ENCODE measurements around the gene IRAK1.

GRCh38 chrX:154028502-154029184, 8.9 kb upstream of the IRAK1 start:
- TF ChIP-seq POLR2A (IDR thresholded peaks at IDR 0.05) = no peak
- no peak for TF ChIP-seq CTCF (IDR thresholded peaks at IDR 0.05)

Data from esophagus squamous epithelium (tissue), 4 donors.